GM10248 (cell line): Measurements from ENCODE around the gene FNDC3B.

Source experiments
- CTCF ChIA-PET: fragments of 300-600 bp; sonication (Branson Sonifier 250); formaldehyde crosslinking; extraction: SDS; loops from one replicate; lab custom pipeline; 2021; ENCODE audit warnings: antibody characterized with exemption; lab: Yijun Ruan, JAX
- POLR2A ChIA-PET: fragments of 350-650 bp; sonication (Branson Sonifier 250); formaldehyde crosslinking; extraction: SDS; loops from one replicate; lab custom pipeline; 2020; ENCODE audit warnings: antibody characterized with exemption; lab: Yijun Ruan, JAX
- DNase-seq: peaks from one replicate; pipeline ENCODE4 v3.0.0; 2012; ENCODE audit errors: extremely low spot score
- TF ChIP-seq, protein P1 (sequence below): IDR thresholded peaks from 2 replicates; pipeline ENCODE4 v1.5.1; 2012; ENCODE audit warnings: mild to moderate bottlenecking, low read depth; ENCODE audit errors: extremely low read depth, missing control alignments, control extremely low read depth

FNDC3B gene

DNA sequence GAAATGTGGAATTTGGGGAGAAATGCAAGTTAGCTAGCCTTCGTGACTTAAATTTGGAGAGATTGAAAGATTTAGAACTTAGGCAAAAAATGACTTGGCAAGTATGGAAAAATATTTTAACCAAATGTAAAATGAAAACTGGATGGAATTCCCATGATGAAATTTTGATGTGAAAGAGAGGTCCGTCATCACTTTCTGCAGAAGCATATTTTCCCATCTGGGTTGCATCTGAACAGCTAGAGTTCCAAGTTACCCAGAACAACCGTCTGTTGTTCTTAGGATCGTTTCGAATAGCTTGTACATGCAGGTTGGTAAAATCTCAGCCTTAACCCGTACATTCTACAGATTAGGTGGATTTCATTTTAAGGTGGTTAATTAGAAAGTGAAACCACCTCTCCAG lies 272.6 kb downstream of the FNDC3B start:
- ChIA-PET POLR2A (no interaction called here), CTCF (interaction anchor here (6.2 kb wide), 1 partner anchor 20 kb away, joined by 43 read pairs; no protein-coding TSS in a partner anchor)
- TF ChIP-seq, protein P1, sequence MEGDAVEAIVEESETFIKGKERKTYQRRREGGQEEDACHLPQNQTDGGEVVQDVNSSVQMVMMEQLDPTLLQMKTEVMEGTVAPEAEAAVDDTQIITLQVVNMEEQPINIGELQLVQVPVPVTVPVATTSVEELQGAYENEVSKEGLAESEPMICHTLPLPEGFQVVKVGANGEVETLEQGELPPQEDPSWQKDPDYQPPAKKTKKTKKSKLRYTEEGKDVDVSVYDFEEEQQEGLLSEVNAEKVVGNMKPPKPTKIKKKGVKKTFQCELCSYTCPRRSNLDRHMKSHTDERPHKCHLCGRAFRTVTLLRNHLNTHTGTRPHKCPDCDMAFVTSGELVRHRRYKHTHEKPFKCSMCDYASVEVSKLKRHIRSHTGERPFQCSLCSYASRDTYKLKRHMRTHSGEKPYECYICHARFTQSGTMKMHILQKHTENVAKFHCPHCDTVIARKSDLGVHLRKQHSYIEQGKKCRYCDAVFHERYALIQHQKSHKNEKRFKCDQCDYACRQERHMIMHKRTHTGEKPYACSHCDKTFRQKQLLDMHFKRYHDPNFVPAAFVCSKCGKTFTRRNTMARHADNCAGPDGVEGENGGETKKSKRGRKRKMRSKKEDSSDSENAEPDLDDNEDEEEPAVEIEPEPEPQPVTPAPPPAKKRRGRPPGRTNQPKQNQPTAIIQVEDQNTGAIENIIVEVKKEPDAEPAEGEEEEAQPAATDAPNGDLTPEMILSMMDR = no peak
- no peak for DNase-seq

DNA sequence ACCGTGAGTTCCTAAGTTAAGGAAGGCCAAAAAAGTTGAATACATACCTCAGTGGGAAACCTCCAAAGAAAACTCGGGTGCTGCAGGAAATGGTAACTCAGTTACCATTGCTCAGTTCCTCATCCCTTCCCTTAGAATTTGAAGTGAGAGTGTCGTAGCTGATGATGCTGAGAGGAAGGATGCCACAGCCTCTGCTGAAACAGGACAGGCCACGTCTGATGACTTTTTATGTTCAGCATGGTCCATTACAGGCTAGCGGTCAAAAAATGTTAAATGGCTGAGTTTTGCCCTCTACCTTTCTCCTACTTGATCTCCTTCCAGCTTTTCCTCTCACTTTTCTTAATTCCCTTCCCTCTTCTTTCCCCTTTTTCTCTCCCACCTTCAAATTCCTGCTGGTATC lies 273.3 kb downstream of the FNDC3B start:
- ChIA-PET CTCF (interaction anchor here (1.4 to 6.2 kb wide), 3 partner anchors 19 to 356 kb away, joined by 3 to 43 read pairs (median 4); no protein-coding TSS in a partner anchor), POLR2A (no interaction called here)
- DNase-seq = no peak
- TF ChIP-seq, protein P1 = no peak

DNA sequence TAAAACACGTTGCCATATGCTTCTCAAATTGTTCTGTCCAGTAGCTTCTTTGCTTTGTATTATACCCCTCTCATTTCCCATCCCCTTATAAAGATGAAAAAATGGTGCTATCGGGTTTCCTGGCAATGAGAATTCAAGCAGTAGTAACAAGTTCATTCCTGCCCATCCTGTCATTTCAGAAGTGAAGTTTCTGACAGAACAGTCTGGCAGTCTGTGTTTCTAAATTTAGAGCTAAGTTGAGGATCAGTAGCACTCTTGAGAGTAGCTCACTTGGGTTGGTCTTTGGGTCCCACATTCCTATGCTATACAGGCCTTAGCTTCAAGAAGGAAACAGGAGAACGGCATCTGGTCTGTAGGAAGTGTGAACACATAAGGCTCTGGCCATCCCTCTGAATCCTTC lies 274.3 kb downstream of the FNDC3B start:
- POLR2A ChIA-PET = no interaction called here
- no peak for DNase-seq
- CTCF ChIA-PET = interaction anchor here (0.8 to 6.2 kb wide), 6 partner anchors 14 to 355 kb away, joined by 3 to 43 read pairs (median 3); no protein-coding TSS in a partner anchor
- TF ChIP-seq, protein P1 = no peak

DNA sequence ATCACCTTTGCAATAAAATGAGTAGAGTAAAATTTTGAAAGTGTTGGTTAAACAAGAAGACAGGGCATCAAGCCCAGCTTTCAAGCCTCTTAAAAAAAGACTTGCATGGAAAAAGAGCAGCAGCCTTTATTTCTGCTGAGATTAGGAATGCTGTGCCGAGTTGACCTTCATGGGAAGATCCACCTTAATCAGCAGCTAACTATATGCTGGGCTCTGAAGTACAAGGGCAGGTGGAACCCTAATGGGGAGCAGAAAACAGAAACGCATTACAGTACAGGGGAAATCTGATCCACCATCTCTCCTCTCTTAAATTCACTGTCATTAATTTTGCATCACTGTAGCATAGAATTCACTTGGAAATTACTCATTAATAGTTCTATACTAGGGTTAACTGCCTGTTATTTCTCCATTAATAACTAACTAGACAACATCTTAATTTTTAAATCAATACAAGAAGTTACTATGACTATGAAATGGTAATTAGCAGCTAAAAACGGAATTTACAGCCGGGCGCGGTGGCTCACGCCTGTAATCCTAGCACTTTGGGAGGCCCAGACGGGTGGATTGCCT lies 275.3 kb downstream of the FNDC3B start:
- ChIA-PET CTCF (interaction anchor here (0.8 to 6.2 kb wide), 4 partner anchors 11 to 354 kb away, joined by 3 to 43 read pairs (median 4); no protein-coding TSS in a partner anchor), POLR2A (no interaction called here)
- TF ChIP-seq, protein P1 = no peak
- DNase-seq = no peak

DNA sequence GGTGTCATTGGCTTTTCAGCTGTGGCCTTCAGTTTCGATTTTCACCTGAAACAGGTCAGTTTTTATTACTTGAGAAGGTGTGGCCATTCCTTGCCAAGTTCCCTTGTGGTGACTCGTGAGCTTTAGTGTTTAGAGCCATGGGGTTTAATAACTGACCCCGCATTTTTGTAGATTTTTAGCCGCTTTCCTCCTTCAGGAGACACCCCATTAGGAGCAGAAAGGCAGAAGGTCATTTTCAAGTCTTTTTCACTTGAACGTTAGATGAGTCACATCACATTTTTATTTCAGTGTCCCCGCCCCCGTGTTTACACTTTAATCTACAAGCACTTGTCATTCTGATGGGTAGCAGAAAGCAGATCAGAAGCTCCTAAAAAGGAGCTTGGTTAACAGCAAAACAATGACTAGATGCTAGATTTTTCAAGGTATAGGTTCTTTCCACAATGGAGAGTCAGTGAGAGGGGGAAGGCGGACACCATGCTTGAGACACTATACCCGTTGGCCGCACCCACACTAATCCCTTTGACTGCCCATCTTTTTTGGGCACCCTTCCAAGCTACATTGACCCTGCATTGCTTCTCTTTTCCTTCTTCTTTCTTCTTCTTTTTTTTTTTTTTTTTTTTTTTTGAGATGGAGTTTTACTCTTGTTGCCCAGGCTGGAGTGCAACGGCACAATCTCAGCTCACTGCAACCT lies 276.2 kb downstream of the FNDC3B start:
- TF ChIP-seq, protein P1 = no peak
- DNase-seq = peak; percentile 18
- ChIA-PET POLR2A (interaction anchor here (0.6 kb wide), 2 partner anchors 15 to 851 kb away, joined by 3 to 5 read pairs; no protein-coding TSS in a partner anchor), CTCF (interaction anchor here (0.8 to 6.2 kb wide), 4 partner anchors 10 to 93 kb away, joined by 3 to 43 read pairs (median 3); no protein-coding TSS in a partner anchor)

DNA sequence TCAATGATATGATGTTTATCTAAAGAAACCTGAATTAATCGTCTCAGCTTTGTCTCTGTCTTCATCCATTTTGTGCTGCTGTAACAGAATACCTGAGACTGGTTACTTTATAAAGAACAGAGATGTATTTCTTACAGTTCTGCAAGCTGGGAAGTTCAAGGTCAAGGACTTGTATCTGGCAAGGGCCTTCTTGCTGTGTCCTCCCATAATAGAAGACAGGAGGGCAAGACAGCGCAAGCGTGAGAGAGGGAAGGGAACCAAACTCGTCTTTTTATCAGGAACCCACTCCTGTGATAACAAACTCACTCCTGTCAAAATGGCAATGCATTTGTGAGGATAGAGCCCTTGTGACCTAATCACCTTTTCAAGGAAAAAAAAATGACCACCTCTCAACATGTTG lies 277.4 kb downstream of the FNDC3B start:
- TF ChIP-seq, protein P1 = no peak
- DNase-seq = no peak
- ChIA-PET POLR2A (no interaction called here), CTCF (interaction anchor here (1.5 to 6.2 kb wide), 2 partner anchors 15 to 17 kb away, joined by 3 to 43 read pairs; no protein-coding TSS in a partner anchor)
